Gastroesophageal sphincter (tissue), 4 donors: Measurements from ENCODE around the gene CMTM5. TPM values are rescaled to one million over a fixed set of nuclear protein-coding genes. Genes with fewer than 3 reads are reported as not detected.
"Not testable (repeated sequence)": the region's sequence is repeated elsewhere in the genome, so short reads cannot be mapped to it uniquely, and the experiment has no call there.

ENCODE experiments used
- ATAC-seq: fragments of 150-250 bp; one replicate; pipeline ENCODE4 v1.9.1; 2016; ENCODE audit warnings: mild to moderate bottlenecking, moderate library complexity
- H3K27ac ChIP-seq, 4 donors: fragments of 200-600 bp; sonication (generic) in 3 of 4; 1 replicate in 3 of 4; 2 replicates in 1 of 4; pipeline ENCODE4 v1.5.1; 2016 to 2019
- H3K27me3 ChIP-seq: fragments of 200-600 bp; sonication (generic); one replicate; pipeline ENCODE4 v1.5.1; 2019
- H3K36me3 ChIP-seq, 2 donors: fragments of 200-600 bp; sonication (generic); one replicate each; pipeline ENCODE4 v1.5.1; 2019; ENCODE audit warnings: control low read depth in 1 of 2
- H3K4me1 ChIP-seq, 3 donors: fragments of 200-600 bp; sonication (generic); 1 replicate in 2 of 3; 2 replicates in 1 of 3; pipeline ENCODE4 v1.5.1; 2016 to 2019; ENCODE audit warnings: control low read depth in 2 of 3
- H3K4me3 ChIP-seq, 2 donors: fragments of 200-600 bp; sonication (generic); one replicate each; pipeline ENCODE4 v1.5.1; 2019; ENCODE audit warnings: mild to moderate bottlenecking in 1 of 2, moderate library complexity in 1 of 2
- H3K9me3 ChIP-seq, 3 donors: fragments of 200-600 bp; sonication (generic); one replicate each; pipeline ENCODE4 v1.5.1; 2017 to 2019; ENCODE audit warnings: control low read depth in 2 of 3
- EP300 ChIP-seq: sonication (generic); formaldehyde crosslinking; IDR thresholded peaks from one replicate; pipeline ENCODE4 v1.6.1; 2017; ENCODE audit warnings: antibody characterized with exemption, mild to moderate bottlenecking
- POLR2A ChIP-seq, 2 donors: fragments of 450-650 bp; IDR thresholded peaks; one replicate each; pipeline ENCODE4 v1.6.1; 2017; ENCODE audit warnings: antibody characterized with exemption in 2 of 2, mild to moderate bottlenecking in 2 of 2, moderate library complexity in 1 of 2
- POLR2AphosphoS5 ChIP-seq: sonication (generic); formaldehyde crosslinking; IDR thresholded peaks from one replicate; pipeline ENCODE4 v1.6.1; 2017; ENCODE audit warnings: antibody characterized with exemption
- WGBS, 2 donors: methylation state at CpG; one replicate each; pipeline ENCODE4 v1.1.5; 2018; ENCODE audit warnings: low coverage in 1 of 2; 5-methylcytosine and 5-hydroxymethylcytosine counted together
- small RNA-seq, 4 donors: library from RNA; depleted of rRNA; stranded (forward); fragments of <200 nt; gene quantifications; one replicate each; pipeline ENCODE3, GENCODE V24; 2016
- total RNA-seq, 4 donors: library from RNA; depleted of rRNA; stranded (reverse); fragments of >200 nt; gene quantifications; one replicate each; pipeline ENCODE4 v1.1.0, GENCODE V29; 2016
- TF ChIP-seq, protein P1 (sequence below), 4 experiments: fragments of 200-600 bp in 2 of 4; fragments of 450-650 bp in 2 of 4; sonication (generic) in 1 of 4; IDR thresholded peaks; one replicate each; pipeline ENCODE4 v1.5.1; 2017 to 2019; ENCODE audit warnings: antibody characterized with exemption in 4 of 4, mild to moderate bottlenecking in 2 of 4, moderate library complexity in 2 of 4

CMTM5 gene
- total RNA-seq, 4 donors from 2014 or later, result 0.81 to 2.3 (median 1.2) TPM; not detected in 1

DNA sequence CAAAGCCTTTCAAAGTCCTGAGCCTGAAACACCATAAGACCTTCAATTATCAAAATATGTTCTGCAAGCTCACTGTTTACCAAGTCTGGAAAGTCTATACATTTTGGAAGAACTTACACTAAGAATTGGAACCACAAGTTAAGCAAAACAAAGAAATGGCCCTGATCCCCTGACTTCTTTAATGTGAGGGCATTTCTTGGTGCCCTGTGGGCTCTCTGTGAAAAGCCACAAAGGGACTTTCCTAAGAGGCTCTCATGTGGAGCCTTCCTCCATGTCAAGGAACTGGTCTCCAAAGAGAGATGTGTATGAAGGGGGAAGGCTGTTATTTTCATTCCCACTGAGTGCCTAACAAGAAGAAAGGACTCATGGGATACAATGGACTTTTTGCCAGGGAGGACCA, 44.7 kb downstream of the CMTM5 start:
- Histone ChIP-seq H3K4me1 (no peaks in the 10 kb centered on the region), H3K27ac (no peak overlapping the region), H3K9me3 (no peaks in the 10 kb centered on the region), H3K36me3 (no peaks in the 10 kb centered on the region), H3K27me3 (peaks cover 7% of the 10 kb centered on the region), H3K4me3 (no peak overlapping the region)
- TF ChIP-seq POLR2A (IDR thresholded peaks at IDR 0.05), result no peak
- no peak for TF ChIP-seq EP300
- TF ChIP-seq, protein P1, sequence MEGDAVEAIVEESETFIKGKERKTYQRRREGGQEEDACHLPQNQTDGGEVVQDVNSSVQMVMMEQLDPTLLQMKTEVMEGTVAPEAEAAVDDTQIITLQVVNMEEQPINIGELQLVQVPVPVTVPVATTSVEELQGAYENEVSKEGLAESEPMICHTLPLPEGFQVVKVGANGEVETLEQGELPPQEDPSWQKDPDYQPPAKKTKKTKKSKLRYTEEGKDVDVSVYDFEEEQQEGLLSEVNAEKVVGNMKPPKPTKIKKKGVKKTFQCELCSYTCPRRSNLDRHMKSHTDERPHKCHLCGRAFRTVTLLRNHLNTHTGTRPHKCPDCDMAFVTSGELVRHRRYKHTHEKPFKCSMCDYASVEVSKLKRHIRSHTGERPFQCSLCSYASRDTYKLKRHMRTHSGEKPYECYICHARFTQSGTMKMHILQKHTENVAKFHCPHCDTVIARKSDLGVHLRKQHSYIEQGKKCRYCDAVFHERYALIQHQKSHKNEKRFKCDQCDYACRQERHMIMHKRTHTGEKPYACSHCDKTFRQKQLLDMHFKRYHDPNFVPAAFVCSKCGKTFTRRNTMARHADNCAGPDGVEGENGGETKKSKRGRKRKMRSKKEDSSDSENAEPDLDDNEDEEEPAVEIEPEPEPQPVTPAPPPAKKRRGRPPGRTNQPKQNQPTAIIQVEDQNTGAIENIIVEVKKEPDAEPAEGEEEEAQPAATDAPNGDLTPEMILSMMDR (IDR thresholded peaks at IDR 0.05), result no peak
- no peak for ATAC-seq

DNA sequence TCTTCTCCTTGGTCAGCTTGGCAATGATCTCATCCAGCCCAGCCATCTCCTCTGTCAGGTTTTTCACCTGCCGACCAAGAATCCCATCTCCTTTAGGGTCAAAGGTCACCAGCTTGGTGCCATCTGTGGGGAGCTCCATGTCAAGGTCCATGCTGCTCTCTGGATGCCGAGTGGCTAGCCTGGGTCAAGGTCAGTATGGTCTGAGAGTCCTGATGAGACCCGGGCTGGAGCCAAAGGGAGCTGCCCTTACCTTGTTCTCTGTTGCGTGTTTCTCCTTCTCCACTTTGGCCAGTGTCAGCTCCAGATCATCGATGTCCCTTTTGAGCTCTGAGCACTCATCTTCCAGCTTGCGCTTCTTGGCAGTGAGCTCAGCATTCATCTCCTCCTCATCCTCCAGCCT, 46.8 kb downstream of the CMTM5 start:
- 92% methylated on average over 6 of the region's 6 CpGs; no CpG with 5 or more reads in 1 of the 2 donors for WGBS, 2 donors
- H3K4me1 ChIP-seq, result no peaks in the 10 kb centered on the region
- H3K9me3 ChIP-seq, result no peaks in the 10 kb centered on the region
- TF ChIP-seq POLR2AphosphoS5, result no peak
- no peak for TF ChIP-seq POLR2A (IDR thresholded peaks at IDR 0.05)
- no peak for TF ChIP-seq EP300
- TF ChIP-seq, protein P1 (IDR thresholded peaks at IDR 0.05), result no peak
- ATAC-seq, result no peak
- H3K36me3 ChIP-seq, result no peaks in the 10 kb centered on the region
- H3K27ac ChIP-seq, result no peak overlapping the region
- peaks cover 1% of the 10 kb centered on the region for H3K27me3 ChIP-seq
- no peak overlapping the region for H3K4me3 ChIP-seq

DNA sequence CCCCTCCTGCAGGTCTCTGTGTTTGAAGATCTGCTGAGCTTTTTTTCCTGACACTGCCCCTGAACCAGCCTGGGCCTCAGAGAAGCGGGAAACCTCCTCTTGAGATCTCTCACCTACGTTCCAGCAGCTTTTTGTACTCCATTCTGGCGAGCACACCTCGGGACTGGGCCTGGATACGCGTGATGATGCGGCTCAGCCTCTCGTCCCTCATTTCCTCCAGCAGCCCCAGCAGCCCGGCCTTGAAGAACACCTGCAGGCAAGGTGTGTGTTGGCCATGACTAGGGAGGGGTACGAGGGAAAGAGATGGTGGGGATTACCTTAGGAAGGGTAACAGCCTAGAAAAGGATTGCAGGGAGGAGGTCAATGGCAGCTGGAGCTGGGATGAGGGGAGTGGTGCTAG, 48.3 kb downstream of the CMTM5 start:
- H3K36me3 ChIP-seq, result no peaks in the 10 kb centered on the region
- no peak overlapping the region for H3K4me3 ChIP-seq
- H3K9me3 ChIP-seq, result no peaks in the 10 kb centered on the region
- ATAC-seq, result no peak
- peaks cover 7% of the 10 kb centered on the region for H3K27me3 ChIP-seq
- TF ChIP-seq POLR2A (IDR thresholded peaks at IDR 0.05) (no peak), POLR2AphosphoS5 (no peak), EP300 (no peak)
- TF ChIP-seq, protein P1 (IDR thresholded peaks at IDR 0.05), result no peak
- H3K4me1 ChIP-seq, result no peaks in the 10 kb centered on the region
- WGBS, 2 donors, result 60% methylated on average over 2 of the region's 10 CpGs; no CpG with 5 or more reads in 1 of the 2 donors
- no peak overlapping the region for H3K27ac ChIP-seq

DNA sequence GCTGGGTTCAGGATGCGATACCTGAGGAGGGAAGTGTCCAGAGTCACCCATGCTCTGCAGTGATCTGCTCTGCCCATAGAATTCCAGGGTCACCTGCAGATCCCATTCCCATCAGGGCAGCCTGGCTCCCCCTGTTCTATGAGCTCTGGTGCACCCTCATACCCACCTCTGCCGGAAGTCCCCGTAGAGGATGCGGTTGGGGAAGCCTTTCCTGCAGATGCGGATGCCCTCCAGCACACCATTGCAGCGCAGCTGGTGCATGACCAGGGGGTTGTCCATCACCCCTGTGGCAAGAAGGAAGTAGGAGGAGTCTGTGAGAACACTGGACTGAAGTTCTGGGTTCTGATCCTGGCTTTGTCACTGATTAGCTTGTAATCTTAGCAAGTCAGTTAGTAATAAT, 49.0 kb downstream of the CMTM5 start:
- not testable (repeated sequence) for H3K36me3 ChIP-seq, H3K27ac ChIP-seq, H3K27me3 ChIP-seq, H3K9me3 ChIP-seq, H3K4me1 ChIP-seq, ATAC-seq, H3K4me3 ChIP-seq
- WGBS, 2 donors, result no CpG with 5 or more reads among the region's 6 CpGs

DNA sequence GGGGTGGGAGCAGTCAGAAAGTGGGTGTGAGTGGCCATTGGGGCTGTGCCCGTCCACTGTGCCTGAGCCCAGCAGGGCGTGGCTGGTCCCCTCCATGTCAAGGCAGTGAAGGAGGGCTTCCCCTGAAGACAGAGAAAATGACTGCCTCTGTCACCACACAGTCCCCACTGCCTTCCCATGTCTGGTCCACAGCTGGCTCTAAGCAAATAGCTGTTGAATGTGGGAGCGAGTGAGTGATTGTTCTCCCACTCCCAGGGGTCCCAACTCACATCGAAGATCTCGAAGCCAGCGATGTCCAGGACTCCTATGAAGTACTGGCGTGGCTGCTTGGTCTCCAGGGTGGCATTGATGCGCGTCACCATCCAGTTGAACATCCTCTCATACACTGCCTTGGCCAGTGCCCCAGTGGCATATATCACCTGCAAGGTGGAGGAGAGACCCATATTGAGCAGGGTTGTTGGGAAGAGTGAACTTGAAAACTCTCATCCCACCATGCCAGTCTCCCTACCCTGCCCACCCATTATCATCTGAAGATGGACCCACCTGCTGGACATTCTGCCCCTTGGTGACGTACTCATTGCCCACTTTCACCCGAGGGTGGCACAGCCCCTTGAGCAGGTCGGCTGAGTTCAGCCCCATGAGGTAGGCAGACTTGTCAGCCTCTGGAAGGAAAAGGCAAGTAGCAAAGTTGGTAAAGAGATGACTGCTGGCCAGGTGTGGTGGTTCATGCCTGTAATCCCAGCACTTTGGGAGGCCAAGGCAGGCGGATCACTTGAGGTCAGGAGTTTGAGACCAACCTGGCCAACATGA, 52.0 kb downstream of the CMTM5 start:
- Histone ChIP-seq H3K36me3 (no peaks in the 10 kb centered on the region), H3K4me3 (no peak overlapping the region), H3K4me1 (no peaks in the 10 kb centered on the region), H3K27me3 (peaks cover 7% of the 10 kb centered on the region), H3K27ac (no peak overlapping the region), H3K9me3 (no peaks in the 10 kb centered on the region)
- 83 to 100% methylated on average over 1 of the region's 13 CpGs for WGBS, 2 donors
- no peak for ATAC-seq
- no peak for TF ChIP-seq EP300
- TF ChIP-seq POLR2A (IDR thresholded peaks at IDR 0.05), result no peak
- TF ChIP-seq, protein P1 (IDR thresholded peaks at IDR 0.05), result no peak
- TF ChIP-seq POLR2AphosphoS5, result no peak

Small RNA genes lying within 50 kb of the gene (small RNA-seq; reads per million reads assigned to genes)
- gene MIR208A (0 reads per million in 4 donors), gene MIR208B (0 reads per million in 4 donors)

Other genes with a start within 250 kb of the CMTM5 start
- 10 to 100 TPM; 21.6 to 56.7 (median 32.2) TPM for gene SLC7A8, start 193.4 kb upstream of the CMTM5 start, total RNA-seq
- gene RNF212B, start 139.1 kb upstream of the CMTM5 start, total RNA-seq, result not detected
- gene HOMEZ, start 90.9 kb upstream of the CMTM5 start, total RNA-seq, result 10 to 100 TPM in 2 of 4 donors, 1 to 10 TPM in 2; 7.5 to 11.3 (median 9.4) TPM
- 10 to 100 TPM in 1 of 4 donors, 1 to 10 TPM in 3; 4.4 to 14.0 (median 7.2) TPM for gene PPP1R3E, start 74.2 kb upstream of the CMTM5 start, total RNA-seq
- 100 to 1,000 TPM in 3 of 4 donors, 10 to 100 TPM in 1; 99.1 to 157 (median 117) TPM for gene BCL2L2, start 70.2 kb upstream of the CMTM5 start, total RNA-seq
- 10 to 100 TPM; 56.3 to 59.8 (median 57.5) TPM for gene PABPN1, start 55.6 kb upstream of the CMTM5 start, total RNA-seq
- gene SLC22A17, start 24.2 kb upstream of the CMTM5 start, total RNA-seq, result 10 to 100 TPM; 22.7 to 36.4 (median 30.4) TPM
- 10 to 100 TPM; 10.6 to 22.6 (median 14.6) TPM for gene EFS, start 11.9 kb upstream of the CMTM5 start, total RNA-seq
- gene IL25, start 4.2 kb upstream of the CMTM5 start, total RNA-seq, result not detected
- gene MYH6, start 31.2 kb downstream of the CMTM5 start, total RNA-seq, result not detected
- gene MYH7, start 58.6 kb downstream of the CMTM5 start, total RNA-seq, result not detected
- gene NGDN, start 92.7 kb downstream of the CMTM5 start, total RNA-seq, result 10 to 100 TPM; 22.0 to 47.1 (median 38.1) TPM
- gene ZFHX2, start 174.7 kb downstream of the CMTM5 start, total RNA-seq, result 1 to 10 TPM in 2 of 4 donors, under 1 TPM in 2; 0.13 to 2.5 (median 1.2) TPM
- gene THTPA, start 179.2 kb downstream of the CMTM5 start, total RNA-seq, result 10 to 100 TPM; 17.7 to 28.8 (median 21.3) TPM
- 10 to 100 TPM in 3 of 4 donors, 1 to 10 TPM in 1; 7.2 to 43.1 (median 21.9) TPM for gene AP1G2, start 190.7 kb downstream of the CMTM5 start, total RNA-seq
- gene JPH4, start 201.7 kb downstream of the CMTM5 start, total RNA-seq, result 1 to 10 TPM in 3 of 4 donors, under 1 TPM in 1; 0.78 to 2.7 (median 1.5) TPM